Activated CD8-positive, alpha-beta memory T cell treated with anti-CD3 and anti-CD28 coated beads, Interleukin-2, amount 50 U/mL, for 4 hours (primary cell): ENCODE measurements around the gene DHRS7C.
"Not testable (repeated sequence)": the region's sequence is repeated elsewhere in the genome, so short reads cannot be mapped to it uniquely, and the experiment has no call there.

Experiments
- DNase-seq: peaks from one replicate; pipeline ENCODE4 v3.0.0-alpha.2; 2020

The DHRS7C gene

GRCh38 chr17:9809409-9809808, 18.0 kb upstream of the DHRS7C start:
- no peak for DNase-seq

DNA sequence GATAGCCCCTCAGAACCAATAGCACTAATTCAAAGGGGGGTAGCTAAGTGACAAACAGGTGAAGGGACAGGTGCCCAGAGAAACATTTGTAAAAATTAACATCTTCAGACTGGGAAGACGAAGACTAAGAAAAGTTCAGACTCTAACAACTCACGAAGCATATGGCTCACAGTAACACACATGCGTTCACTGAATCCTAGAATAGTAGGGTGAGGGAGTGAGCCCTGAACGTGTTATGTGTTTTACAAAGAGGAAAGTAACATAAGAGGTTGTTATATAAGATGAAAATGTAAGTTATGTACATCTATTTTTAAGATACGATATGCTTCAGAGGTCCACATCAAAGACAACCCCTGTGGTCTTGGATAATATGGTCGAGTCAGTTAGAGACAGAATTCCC, 15.3 kb upstream of the DHRS7C start:
- DNase-seq = no peak

- DNase-seq = no peak
Observed at GRCh38 chr17:9805769-9806168, 14.4 kb upstream of the DHRS7C start.

GRCh38 chr17:9802697-9803096, 11.3 kb upstream of the DHRS7C start:
- DNase-seq = no peak

DNA sequence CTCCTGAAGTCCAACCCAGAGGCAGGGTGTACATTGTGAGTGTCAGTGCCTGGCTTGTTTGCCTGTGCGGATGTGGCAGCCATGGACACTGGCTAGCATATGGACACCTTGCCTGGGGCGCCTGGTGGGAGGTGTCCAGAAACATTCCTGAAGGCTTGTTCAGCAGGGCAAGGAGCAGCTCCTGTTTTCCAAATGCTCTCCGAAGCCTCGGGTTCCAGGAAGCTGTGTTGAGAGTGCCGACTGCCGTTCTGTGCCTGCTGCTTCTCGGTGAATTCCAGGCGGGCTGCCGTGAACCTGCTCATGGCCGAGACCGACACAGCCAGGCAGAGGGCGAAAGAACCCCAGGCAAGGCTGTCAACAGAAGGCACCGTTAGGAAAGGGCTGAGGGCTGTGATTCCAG, 10.9 kb upstream of the DHRS7C start:
- DNase-seq = no peak

GRCh38 chr17:9801505-9801904, 10.1 kb upstream of the DHRS7C start:
- DNase-seq = no peak

DNA sequence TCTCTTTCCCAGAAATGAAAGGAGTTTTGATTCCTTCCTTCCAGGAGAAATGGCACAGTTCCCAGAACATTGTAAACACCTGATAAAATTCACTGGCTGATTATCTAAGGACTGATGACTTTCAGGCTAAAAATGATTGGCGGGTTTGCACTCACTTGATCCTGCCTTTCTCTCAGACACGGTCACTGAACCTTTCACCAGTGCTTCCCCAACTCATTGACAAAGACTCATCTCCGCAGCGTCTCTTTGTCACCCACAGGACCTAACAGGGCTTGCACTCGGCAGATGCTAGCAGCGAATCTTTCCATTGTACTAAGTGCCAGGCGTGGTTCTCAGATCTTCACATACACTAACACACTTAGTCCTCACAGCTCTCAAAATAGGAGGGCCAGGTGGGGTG, 7.3 kb upstream of the DHRS7C start:
- DNase-seq = no peak

DNA sequence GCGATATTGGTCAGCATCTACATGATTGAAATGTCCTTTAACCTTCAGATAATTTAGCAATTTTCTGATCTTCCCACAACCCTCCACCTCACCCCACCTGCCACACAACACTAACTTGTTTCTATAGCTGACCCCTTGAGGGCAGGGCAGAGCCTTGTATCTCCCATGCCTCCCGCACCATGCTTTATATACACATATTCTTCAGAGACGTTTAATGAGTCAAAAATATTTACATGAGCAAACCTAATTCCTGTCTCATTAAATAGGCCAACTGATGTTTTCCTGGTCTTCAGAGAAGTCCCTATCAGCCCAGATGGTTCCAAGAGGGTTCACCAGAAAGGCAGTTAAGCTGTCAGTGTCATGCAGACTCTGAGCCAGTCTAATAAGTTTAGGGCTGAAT, 6.6 kb upstream of the DHRS7C start:
- DNase-seq = no peak

DNA sequence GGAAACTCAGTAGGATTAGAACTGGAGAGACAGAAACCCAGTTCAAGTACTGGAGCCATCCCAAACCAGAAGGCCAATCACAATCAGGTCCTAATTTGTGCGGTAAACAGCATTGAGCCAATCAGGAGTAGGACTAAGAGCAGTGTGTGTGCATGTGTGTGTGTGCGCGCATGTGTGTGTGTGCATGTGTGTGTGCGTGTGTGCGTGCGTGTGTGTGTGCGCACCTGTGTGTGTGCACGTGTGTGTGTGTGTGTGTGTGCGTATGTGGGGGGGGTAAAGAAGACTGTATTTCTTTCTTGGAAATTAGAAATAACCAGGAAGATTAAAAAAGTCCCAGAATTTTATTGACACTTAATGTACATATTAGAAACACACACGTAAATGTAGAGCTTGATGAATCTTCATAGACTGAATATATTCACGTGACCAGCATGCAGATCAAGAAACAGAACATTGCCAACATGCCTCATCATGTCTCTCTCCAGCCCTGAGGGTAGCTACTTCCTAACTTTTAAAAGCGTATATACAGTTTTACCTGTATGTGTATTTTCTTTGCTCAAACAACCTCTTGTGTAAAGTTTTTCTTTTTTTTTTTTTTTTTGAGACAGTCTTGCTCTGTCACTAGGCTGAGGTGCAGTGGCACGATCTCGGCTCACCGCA, 919 bp upstream of the DHRS7C start:
- DNase-seq = no peak

- no peak for DNase-seq
Observed at GRCh38 chr17:9790316-9790715, 1.1 kb downstream of the DHRS7C start.

DNA sequence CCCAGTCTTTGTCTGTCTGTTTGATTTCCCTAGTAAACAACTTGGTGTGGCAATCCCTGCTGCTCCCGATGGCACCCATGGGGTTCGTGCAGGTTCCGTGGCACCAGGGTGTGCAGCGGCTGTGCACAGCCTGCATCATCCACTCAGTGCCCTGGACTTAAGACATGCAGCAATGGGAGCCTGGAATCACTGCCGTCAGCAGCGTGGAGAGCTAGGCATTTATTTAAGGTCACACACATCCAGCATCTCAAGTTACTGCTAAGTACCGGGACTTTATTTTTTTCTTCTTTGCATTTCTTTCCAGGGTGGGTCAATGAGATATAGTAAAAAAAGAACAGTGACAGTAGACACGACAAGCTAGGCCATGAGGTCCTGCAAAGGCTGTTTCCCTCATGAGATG, 2.8 kb downstream of the DHRS7C start:
- DNase-seq = no peak

DNA sequence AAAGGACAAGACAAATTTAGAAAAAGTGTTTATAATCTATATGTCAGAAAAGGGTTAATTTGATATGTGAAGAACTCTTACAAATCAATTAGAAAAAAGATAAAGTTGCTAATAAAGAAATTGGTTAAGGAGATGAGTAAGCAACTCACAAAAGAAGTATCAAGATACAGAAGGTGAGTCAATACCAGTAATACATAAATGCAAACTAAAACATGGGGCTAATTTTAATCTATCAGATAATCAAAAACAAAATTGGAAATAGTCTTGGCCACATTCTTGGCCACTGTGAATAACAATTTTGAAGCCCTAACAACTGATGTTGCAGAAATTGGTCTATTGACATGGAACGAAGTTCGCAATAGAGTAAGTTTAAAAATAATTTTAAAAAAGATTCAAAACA, 6.8 kb downstream of the DHRS7C start:
- no peak for DNase-seq

DNA sequence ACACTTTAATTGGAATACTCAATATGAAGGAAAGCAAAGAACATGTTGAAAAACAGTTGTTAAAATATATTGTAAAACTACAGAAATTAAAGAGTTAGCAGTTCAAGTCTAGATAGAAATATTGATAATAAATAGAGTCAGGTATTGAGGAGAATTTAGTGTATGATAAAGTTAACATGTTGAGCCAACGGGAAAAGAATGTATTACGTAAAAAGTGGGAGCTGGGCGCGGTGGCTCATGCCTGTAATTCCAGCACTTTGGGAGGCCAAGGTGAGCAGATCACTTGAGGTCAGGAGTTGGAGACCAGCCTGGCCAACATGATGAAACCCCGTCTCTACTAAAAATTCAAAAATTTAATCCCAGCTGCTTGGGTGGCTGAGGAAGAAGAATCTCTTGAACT, 7.9 kb downstream of the DHRS7C start:
- not testable (repeated sequence) for DNase-seq

GRCh38 chr17:9783050-9783449, 8.3 kb downstream of the DHRS7C start:
- DNase-seq = no peak

- no peak for DNase-seq
Observed at GRCh38 chr17:9780552-9780951, 10.8 kb downstream of the DHRS7C start.

DNA sequence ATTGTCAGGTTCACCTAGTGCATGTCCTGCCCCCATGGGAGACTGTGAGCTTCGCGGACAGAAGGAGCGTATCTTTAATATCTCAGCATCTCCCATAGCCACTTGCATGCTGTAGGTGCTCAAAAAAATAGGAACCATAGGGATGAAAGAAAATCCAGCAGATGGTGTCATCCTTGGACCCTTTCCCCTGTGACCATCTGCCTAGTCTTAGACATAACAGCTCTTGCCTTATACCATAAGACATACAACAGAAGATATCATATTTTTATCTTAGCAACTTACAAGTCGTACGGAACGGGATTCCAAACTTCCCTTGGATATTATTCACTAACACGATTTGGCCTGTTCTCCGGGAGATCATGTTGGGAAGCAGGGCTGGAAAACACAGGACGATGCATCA, 14.5 kb downstream of the DHRS7C start:
- no peak for DNase-seq

GRCh38 chr17:9772658-9773057, 18.7 kb downstream of the DHRS7C start:
- DNase-seq = no peak

DNA sequence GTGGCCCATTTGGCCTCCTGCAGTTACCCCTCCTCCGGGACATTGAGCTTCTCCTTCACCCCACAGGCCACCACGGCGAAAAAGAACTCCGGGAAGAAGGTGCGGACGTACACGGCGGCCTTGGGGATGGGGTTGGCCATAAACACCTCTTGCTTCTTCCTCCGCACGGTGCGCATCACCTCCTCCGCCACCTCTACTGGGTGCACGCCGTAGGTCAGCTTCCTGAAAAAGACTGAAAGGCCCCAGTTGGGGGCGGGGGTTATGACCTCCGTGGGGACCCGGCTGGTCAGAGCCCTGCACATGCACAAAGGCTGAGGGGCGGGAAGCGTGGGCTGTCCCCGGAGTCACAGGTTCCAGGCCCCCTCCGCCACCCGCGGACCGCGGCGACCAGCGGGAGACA, 19.9 kb downstream of the DHRS7C start:
- DNase-seq = no peak

GRCh38 chr17:9769036-9769695, 22.2 kb downstream of the DHRS7C start:
- no peak for DNase-seq

GRCh38 chr17:9768381-9768934, 22.9 kb downstream of the DHRS7C start:
- DNase-seq = no peak

GRCh38 chr17:9767432-9767991, 23.9 kb downstream of the DHRS7C start:
- no peak for DNase-seq

GRCh38 chr17:9766970-9767369, 24.4 kb downstream of the DHRS7C start:
- DNase-seq = no peak

- DNase-seq = no peak
Observed at GRCh38 chr17:9765322-9765721, 26.1 kb downstream of the DHRS7C start.

GRCh38 chr17:9763643-9764042, 27.7 kb downstream of the DHRS7C start:
- DNase-seq = no peak
